Transverse colon (tissue), 4 donors: ENCODE measurements around the gene TSPOAP1.

Source experiments
- CTCF ChIP-seq, 5 experiments: fragments of 200-600 bp in 3 of 5; fragments of 450-650 bp in 2 of 5; sonication (generic) in 3 of 5; IDR thresholded peaks; 1 replicate in 2 of 5; 2 replicates in 3 of 5; pipeline ENCODE4 v1.5.1; 2016 to 2017; ENCODE audit warnings: antibody characterized with exemption in 5 of 5, inconsistent platforms in 3 of 5, mild to moderate bottlenecking in 2 of 5, moderate library complexity in 1 of 5
- EP300 ChIP-seq: sonication (generic); formaldehyde crosslinking; IDR thresholded peaks from one replicate; pipeline ENCODE4 v1.6.1; 2017; ENCODE audit warnings: antibody characterized with exemption, low read depth
- POLR2A ChIP-seq: fragments of 450-650 bp; IDR thresholded peaks from one replicate; pipeline ENCODE4 v1.6.1; 2016; ENCODE audit warnings: antibody characterized with exemption, mild to moderate bottlenecking, moderate library complexity
- POLR2AphosphoS5 ChIP-seq, 3 donors: sonication (generic); formaldehyde crosslinking; IDR thresholded peaks; one replicate each; pipeline ENCODE4 v1.6.1; 2016; ENCODE audit warnings: antibody characterized with exemption in 3 of 3

GRCh38 chr17:58334256-58334655 is 5.7 kb upstream of the TSPOAP1 start:
- no peak for TF ChIP-seq POLR2AphosphoS5 (IDR thresholded peaks at IDR 0.05)
- no peak for TF ChIP-seq CTCF (IDR thresholded peaks at IDR 0.05)
- no peak for TF ChIP-seq EP300
- no peak for TF ChIP-seq POLR2A
